KBM-7 (cell line): ENCODE measurements around the gene NEXN.
"Not testable (repeated sequence)": the region's sequence is repeated elsewhere in the genome, so short reads cannot be mapped to it uniquely, and the experiment has no call there.

Source experiments
- DNase-seq: peaks from one replicate; pipeline ENCODE4 v3.0.0-alpha.2; 2015
- in situ Hi-C: fragments of 300-500 bp; cut with MboI; formaldehyde crosslinking; loops from 2 replicates; pipeline ENCODE4 v1.14.3; 2020; ENCODE audit warnings: low sequenced_read_pairs, low pct_unique_long_range_greater_than_20kb, mixed read lengths

Gene NEXN

DNA sequence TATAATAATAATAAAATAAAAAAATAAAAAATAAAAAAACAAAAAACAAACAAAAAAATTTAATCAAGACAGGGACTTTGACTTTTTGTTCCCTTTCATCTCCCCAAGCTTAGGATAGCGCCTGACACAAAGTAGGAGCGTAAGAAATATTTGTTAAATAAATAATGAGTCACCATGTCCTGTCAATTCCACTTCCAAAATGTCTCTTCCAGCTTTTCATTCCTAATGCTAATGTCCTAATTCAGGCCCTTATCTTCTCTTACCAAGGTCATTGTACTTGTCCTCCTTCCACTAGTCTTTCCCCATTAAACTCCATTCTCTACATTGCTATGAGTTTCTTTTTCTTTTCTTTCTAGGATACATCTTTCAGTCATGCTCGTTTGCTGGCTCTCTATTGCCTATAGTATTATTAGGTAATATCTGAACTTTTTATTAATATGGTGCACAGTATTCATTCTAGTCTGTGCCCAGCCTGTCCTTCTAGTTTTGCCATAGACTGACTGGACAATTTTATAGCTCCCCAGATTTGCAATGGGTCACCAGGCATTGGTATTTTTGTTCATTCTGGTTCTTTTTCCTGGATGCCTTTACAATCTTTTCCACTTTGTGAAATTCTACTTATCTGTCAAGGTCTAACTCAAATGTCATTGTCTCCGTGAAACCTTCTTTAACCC, 11.4 kb downstream of the NEXN start:
- in situ Hi-C loops = no loop called here
- no peak for DNase-seq

DNA sequence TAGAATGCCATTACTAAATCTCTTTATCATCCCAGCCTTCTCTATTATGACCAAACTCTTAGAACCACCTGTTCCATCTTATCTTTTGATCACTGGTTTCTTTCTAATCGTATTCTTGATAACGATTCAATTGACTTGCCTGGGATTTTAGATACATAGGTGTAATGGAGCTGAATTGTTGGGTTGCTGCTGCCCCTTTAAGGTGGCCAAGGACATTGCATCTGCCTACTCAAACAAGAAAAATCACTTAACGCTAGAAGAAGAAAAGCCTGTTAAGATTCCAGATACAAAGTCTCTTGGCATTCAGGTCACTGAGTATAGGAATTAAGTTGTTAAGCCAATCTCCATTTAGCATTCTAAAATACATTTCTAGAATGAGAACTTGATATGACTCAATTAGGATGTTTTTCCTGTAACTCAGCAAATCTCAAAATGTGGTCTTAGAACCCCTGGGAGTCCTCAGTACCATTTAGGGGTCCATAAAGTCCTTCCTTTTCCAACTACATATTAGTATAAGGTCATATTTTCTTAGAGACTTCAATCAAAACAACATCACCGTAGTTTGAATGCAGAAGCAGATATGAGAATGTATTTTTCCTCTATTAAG, 12.4 kb downstream of the NEXN start:
- in situ Hi-C loops = no loop called here
- DNase-seq = peak; percentile 68

DNA sequence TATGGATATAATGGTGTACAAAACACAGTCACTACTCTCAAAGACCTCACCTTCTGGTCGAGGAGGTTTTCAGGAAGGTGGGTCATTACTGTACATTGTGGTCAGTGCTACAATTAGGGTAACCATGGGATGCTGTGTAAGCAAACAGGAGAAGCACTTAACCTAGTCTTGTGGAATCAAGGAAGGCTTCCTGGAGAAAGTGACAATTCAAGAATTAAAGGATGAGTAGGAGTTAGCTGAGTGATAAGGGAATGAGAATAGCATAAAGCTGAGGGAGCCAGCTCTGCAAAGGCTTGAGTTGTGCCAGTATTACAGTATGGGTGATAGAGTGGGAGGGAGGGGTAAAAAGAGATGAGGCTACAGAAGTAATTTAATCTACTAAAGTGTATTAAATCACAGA, 17.2 kb downstream of the NEXN start:
- no peak for DNase-seq
- in situ Hi-C loops = no loop called here

DNA sequence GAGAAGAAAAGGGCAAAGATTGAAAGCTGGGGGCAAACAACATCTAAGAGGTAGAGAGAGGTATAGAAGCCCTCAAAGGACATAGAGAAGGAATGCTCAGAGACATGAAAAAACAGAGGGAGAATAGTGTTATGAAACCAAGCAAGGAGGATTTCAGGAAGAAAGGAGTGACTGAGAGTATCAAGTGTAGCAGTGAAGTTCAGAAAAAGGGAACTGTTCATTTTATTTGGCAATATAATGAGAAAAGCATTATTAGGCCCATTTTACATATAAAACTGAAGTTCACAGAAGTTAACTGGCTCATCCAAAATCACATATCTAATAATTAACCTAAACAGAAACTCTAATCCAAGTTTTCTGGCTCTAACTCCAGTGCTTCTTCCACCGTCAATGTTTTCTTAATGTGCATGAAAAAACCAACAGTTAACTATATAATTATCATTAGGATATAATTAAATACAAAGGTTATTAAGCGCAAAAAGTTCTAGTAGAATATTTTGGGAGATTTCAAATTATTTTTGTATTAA, 17.7 kb downstream of the NEXN start:
- DNase-seq = peak; percentile 11
- in situ Hi-C loops = no loop called here

DNA sequence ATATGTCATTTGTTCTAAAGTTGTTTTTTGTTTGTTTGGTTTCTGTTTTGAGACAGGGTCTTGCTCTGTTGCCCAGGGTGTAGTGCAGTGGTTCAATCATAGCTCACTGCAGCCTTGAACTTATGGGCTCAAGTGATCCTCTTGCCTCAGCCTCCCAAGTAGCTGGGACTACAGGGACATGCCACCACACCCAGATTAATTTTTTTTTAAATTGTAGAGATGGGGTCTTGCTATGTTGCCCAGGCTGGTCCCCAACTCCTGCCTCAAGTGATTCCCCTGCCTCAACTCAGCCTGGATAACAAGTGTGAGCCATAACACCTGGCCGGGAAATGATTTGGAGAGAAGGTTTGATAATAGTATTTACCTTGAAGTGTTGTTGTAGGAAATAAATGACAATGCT, 18.2 kb downstream of the NEXN start:
- no peak for DNase-seq
- in situ Hi-C loops = no loop called here

DNA sequence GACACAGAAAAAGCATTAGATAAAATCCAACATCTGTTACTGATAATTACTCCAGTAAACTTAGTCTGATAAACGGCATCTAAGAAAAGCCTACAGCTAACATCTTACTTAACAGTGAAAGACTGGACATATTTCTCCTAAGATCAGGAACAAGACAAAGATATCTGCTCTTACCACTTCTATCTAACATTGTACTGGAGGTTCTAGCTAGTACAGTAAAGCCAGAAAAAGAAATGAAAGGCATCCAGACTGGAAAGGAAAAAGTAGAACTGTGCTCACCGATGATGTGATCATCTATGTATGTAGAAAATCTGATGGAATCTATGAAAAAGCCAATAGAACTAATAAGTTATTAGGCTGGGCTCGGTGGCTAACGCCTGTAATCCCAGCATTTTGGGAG, 21.7 kb downstream of the NEXN start:
- in situ Hi-C loops = no loop called here

DNA sequence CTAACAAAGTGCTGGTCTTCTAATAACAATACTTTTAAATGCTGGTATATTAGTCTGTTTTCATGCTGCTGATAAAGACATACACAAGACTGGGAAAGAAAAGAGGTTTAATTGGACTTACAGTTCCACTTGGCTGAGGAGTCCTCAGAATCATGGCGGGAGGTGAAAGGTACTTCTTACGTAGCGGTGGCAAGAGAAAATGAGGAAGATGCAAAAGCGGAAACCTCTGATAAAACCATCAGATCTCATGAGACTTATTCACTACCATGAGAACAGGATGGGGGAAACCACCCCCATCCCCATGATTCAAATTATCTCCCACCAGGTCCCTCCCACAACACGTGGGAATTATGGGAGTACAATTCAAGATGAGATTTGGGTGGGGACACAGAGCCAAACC, 30.5 kb downstream of the NEXN start:
- in situ Hi-C loops, DNase-seq: not testable (repeated sequence)

More for the DNA sequence above, 21.7 kb downstream of the NEXN start:
- DNase-seq = no peak

DNA sequence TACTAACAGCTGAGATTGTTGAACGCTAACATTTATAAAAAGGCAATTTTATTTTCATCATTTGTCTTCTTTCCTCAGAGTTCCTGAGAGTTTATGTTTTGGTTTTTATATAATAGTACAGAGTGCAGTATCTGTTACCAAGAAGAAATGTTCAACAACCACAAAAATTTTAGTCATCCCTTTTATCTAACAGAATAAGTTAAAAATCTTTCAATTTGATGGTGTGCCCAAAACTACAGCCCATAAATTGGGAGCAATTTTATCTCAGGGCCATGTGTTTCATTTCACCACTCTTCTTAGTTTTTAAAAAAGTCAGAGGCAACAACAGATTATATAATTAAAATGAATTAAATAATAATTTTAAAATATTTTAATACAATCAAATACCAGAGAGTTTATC, 37.1 kb downstream of the NEXN start:
- DNase-seq = no peak
- in situ Hi-C loops = no loop called here

DNA sequence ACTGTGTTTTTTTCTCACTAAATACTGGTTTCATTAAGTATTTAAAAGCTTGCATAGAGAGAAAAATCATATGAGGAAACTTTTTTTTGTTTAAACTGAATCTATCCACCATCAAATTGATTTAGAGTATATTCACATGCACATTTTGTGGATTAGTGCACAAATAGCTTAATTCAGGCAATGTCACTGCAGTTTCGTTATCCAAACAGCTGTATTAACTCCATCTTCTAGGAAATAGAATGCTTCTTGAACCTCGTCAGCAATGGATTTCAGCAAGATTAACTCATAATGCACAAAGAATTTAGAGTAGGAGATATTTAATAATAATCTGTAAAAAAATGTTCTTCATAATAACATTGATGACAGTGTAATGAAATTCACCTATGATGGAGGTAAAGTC, 37.5 kb downstream of the NEXN start:
- DNase-seq = no peak
- in situ Hi-C loops = no loop called here

DNA sequence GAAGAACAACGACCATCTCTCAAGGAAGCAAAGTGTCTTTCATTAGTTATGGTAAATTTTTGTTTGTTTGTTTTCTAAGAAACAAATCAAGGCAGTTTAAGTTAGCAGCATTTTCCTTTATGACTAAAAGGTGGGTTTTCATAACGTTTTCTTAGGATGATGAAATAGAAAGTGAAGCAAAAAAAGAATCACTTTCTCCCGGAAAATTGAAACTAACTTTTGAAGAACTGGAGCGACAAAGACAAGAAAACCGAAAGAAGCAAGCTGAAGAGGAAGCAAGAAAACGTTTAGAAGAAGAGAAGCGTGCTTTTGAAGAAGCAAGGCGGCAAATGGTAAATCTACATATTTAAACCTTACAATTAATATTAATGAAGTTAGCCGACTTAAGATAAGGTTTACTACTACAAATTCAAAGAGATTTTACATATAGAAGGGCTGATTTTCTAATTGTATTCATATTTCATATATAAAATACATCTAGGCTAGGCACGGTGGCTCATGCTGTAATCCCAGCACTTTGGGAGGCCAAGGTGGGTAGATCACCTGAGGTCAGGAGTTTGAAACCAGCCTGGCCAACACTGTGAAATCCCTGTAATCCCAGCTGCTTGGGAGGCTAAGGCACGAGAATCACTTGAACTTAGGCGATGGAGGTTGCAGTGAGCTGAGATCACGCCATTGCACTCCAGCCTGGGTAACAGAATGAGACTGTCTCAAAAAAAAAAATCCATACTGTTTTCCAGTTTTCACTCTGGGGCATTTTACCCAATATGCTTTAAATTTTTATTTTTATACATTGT, 38.3 kb downstream of the NEXN start:
- in situ Hi-C loops = no loop called here
- no peak for DNase-seq

DNA sequence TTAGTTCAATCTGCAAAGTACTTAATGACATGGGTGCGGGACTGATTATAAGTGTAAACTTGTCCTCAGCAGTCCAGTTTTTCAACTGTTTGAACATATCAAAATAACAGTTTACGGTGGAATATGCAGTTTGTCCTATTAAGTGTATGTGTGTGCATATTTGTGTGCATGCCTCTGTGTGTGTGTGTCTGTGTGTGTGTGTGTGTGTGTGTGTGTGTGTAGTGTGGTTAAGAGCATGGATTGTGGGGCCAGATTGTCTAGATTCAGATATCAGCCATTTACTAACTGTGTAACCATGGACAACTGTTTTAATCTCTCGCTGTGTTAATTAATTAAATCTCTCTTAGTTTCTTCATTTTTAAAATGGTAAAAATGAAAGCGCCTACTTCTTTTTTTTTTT, 39.0 kb downstream of the NEXN start:
- DNase-seq = no peak
- in situ Hi-C loops = no loop called here

DNA sequence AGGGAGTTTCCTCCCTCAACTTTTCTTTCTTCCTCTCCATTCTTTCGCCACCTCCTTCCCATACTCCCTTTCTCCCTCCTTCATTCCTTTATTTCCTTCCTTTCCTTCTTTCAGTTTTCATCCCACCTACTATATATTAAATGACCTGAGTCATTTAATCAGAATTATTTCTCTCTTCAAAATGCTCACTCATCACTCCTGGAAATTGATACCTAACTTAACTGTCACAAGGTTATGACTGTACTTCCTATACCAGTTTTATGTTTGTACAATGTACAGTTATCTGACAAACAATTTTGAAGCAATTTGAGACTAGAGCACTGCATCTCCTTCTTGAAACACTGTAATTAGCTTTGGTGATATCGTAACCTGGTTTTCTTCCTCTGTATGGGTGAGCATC, 41.4 kb downstream of the NEXN start:
- in situ Hi-C loops = no loop called here
- DNase-seq = no peak

DNA sequence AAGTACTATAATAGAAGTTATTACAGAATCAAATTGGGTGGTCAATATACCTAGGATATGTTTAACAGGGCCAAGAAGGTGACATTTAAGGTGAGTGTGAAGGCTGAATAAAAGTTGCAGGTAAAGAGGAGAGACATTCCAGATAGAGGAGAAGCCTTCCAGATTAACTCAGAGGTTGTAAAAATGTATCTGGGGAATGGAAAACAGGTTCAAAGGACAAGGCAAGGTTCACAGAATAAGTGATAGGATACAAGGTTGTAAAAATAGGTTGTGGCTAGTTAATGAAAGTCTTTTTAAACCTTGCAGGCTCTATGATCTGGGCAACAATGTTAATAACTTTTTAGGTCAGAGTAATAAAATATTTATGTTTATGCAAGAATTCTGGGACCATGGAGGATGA, 50.2 kb downstream of the NEXN start:
- DNase-seq = no peak
- in situ Hi-C loops = no loop called here

DNA sequence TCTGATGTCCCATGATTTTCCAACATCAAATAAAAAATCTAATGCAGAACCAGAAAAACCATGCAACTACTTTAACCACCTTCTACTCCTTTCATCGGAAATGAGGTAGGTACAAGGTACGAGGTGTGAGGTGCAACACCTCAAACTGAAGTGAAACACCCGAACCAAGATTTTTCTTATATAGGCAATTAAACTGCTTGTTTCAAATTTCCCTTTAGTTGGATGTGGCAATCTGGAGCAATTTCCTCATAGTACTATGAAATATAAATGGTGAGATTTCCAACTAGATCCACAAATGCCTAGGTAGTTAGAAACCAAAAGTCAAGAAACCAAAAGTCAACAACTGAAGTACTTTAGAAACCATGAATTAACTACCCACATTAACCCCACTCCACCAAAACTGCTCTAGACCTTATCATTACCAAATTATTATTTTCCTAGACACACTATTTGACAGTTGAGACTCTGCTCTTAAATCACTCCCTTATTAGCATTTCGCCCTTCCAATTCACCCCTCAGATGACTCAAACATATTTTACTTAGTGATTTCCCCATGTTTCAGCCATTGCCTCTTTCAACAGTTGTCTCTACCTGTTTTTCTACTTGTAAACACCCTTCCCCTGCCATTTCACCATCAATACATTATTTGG, 52.6 kb downstream of the NEXN start:
- in situ Hi-C loops = no loop called here
- DNase-seq = no peak

DNA sequence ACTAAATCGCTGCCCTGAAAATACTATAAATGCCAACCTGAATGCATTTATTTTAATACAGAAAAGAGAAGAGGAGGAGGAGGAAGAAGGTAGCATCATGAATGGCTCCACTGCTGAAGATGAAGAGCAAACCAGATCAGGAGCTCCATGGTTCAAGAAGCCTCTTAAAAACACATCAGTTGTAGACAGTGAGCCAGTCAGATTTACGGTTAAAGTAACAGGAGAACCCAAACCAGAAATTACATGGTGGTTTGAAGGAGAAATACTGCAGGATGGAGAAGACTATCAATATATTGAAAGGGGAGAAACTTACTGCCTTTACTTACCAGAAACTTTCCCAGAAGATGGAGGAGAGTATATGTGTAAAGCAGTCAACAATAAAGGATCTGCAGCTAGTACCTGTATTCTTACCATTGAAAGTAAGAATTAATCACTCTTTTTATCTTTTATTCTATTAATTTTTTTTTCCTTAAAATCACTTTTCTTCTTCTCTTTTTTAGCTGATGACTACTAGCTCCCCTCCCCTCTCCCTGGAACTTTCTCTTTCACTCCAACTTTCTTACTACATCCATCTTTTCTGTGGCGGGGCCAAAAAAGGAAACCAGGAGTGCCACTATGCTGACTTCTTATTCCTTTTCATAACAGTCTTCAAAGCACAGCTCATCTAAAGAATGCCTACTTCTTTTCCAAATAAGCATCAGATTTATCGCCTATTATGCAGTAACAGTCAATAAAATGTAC, 54.1 kb downstream of the NEXN start:
- in situ Hi-C loops = no loop called here
- no peak for DNase-seq

DNA sequence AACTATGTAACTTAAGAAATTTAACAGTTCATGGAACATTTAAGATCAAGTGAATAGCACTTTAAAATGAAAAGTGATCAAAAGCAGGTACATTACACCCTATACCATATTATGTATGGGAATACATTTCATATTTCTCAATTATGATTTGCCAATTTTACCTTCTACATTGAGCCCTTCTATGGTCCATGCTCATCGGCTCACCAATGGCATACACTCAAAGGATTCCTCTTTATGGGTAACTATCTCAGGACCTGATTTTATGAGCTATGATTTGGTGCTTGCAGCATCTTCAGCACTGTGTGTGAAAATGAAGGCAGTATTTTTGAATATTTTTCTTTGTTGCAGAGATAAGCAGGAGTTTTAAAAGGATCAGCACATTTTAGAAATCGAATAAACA, 56.9 kb downstream of the NEXN start:
- in situ Hi-C loops = no loop called here
- no peak for DNase-seq

DNA sequence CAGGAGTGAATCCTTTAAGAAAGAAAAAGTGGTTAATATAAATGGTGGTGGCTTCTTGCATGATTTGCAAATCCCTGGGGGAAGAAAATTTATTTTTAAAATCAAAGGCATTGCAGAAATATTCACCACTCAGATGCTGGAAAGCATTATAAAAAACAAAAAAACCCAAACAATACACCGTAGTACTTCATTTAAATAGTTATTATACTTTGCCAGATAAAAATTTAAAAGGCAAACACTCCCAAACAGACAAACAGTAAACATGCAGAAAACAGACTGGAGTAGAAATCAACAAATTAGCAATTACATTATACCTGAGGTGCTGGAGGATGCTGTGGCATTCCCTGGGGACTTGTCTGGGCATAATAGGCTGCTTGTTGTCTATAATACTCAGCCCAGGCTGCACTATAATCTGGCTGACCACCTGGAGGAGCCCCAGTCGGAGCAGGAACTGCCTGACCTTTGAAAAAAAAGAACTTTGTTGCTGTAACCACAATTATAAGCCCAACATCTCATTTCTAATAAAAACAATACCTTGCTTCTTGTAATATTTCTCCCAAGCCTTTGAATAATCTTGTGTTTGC, 60.5 kb downstream of the NEXN start:
- peak; percentile 37 for DNase-seq
- in situ Hi-C loops = no loop called here

DNA sequence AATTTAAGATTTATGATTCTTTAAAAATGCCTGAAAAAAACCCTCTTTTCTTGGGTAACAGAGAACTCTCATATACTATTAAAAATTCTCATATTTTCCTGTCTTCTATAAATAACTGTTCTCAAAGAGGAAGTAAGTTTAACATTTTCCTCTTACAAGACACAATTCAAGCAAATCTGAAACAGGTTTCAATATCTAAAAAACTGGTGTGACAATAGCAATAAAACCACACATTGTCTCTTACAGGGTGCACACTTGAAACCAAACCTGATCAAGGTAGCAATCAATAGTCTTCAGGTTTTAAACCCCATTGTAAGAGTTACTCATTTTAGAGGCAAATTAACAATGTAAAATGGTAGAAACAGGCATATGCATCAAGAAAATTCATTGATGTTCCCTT, 62.4 kb downstream of the NEXN start:
- peak; percentile 37 for DNase-seq
- in situ Hi-C loops = no loop called here

DNA sequence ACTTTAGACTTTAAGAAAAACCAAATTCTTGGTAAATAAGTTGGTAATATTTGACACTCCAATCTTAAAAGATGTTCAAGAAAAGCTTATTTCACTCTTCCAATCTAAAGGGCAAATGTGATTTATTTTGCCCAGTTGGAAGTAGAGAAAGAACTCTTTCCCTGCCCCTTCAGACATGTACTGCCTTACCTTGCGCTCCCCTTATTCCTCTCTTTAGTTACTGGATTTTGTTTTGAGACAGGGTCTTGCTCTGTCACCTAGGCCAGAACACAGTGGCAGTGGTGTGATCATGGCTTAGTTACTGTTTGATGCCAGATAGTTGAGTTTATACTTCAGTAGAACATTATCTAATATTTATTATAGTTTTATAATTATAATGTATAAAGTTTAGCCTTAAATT, 62.9 kb downstream of the NEXN start:
- no peak for DNase-seq
- in situ Hi-C loops = no loop called here
